HS-27A (cell line): Measurements from ENCODE around the gene NAV3.
A peak's percentile ranks its signal among the peaks of the same experiment; 100 is the strongest.

Experiments used
- DNase-seq: peaks from one replicate; pipeline ENCODE4 v3.0.0-alpha.2; 2012; ENCODE audit warnings: low read depth, missing footprints

The NAV3 gene

GRCh38 chr12:78120306-78120705 lies 289.6 kb downstream of the NAV3 start:
- DNase-seq, result no peak

GRCh38 chr12:78120866-78121560 lies 290.3 kb downstream of the NAV3 start:
- no peak for DNase-seq

GRCh38 chr12:78121969-78122610 lies 291.4 kb downstream of the NAV3 start:
- no peak for DNase-seq

- no peak for DNase-seq
Measured at GRCh38 chr12:78128211-78128610, 297.5 kb downstream of the NAV3 start.

- DNase-seq, result no peak
Measured at GRCh38 chr12:78143717-78144116, 313.0 kb downstream of the NAV3 start.

- no peak for DNase-seq
Measured at GRCh38 chr12:78145398-78145797, 314.7 kb downstream of the NAV3 start.

- peak; percentile 9 for DNase-seq
Measured at GRCh38 chr12:78146365-78146772, 315.7 kb downstream of the NAV3 start.

- no peak for DNase-seq
Measured at GRCh38 chr12:78149459-78149858, 318.8 kb downstream of the NAV3 start.

GRCh38 chr12:78155546-78155945 lies 324.9 kb downstream of the NAV3 start:
- DNase-seq, result no peak

- no peak for DNase-seq
Measured at GRCh38 chr12:78156751-78157150, 326.1 kb downstream of the NAV3 start.

GRCh38 chr12:78157199-78157598 lies 326.5 kb downstream of the NAV3 start:
- DNase-seq, result no peak

- no peak for DNase-seq
Measured at GRCh38 chr12:78164154-78164553, 333.5 kb downstream of the NAV3 start.

- DNase-seq, result no peak
Measured at GRCh38 chr12:78167510-78167909, 336.8 kb downstream of the NAV3 start.

GRCh38 chr12:78171061-78171460 lies 340.4 kb downstream of the NAV3 start:
- DNase-seq, result no peak

GRCh38 chr12:78176643-78177042 lies 345.9 kb downstream of the NAV3 start:
- DNase-seq, result no peak

- no peak for DNase-seq
Measured at GRCh38 chr12:78177298-78177697, 346.6 kb downstream of the NAV3 start.

GRCh38 chr12:78179346-78179745 lies 348.7 kb downstream of the NAV3 start:
- no peak for DNase-seq

GRCh38 chr12:78181544-78182162 lies 351.0 kb downstream of the NAV3 start:
- no peak for DNase-seq

GRCh38 chr12:78183824-78184223 lies 353.1 kb downstream of the NAV3 start:
- DNase-seq, result no peak

GRCh38 chr12:78185109-78185508 lies 354.4 kb downstream of the NAV3 start:
- no peak for DNase-seq

- no peak for DNase-seq
Measured at GRCh38 chr12:78185651-78186050, 355.0 kb downstream of the NAV3 start.

- no peak for DNase-seq
Measured at GRCh38 chr12:78186670-78187069, 356.0 kb downstream of the NAV3 start.

GRCh38 chr12:78187741-78188140 lies 357.0 kb downstream of the NAV3 start:
- DNase-seq, result no peak
